PFSK-1 (cell line): Measurements from ENCODE around the gene ADAMTS13.

Experiments used
- FOXP2 ChIP-seq: optimal IDR thresholded peaks from 2 replicates; pipeline ENCODE3; 2011; ENCODE audit warnings: borderline replicate concordance, control low read depth, inconsistent platforms; ENCODE audit not compliant: insufficient read depth; ENCODE audit errors: extremely low read length, extremely low read depth
- POLR2AphosphoS5 ChIP-seq: IDR thresholded peaks from 2 replicates; pipeline ENCODE4 v1.6.1; 2012; ENCODE audit warnings: low read depth, mild to moderate bottlenecking, control low read depth, low read length, moderate library complexity
- SIN3A ChIP-seq: IDR thresholded peaks from 2 replicates; pipeline ENCODE4 v1.6.1; 2012; ENCODE audit warnings: mild to moderate bottlenecking, low read length, moderate library complexity, borderline replicate concordance; ENCODE audit not compliant: insufficient read depth
- TAF1 ChIP-seq: IDR thresholded peaks from 2 replicates; pipeline ENCODE4 v1.6.1; 2012; ENCODE audit warnings: low read length, control low read depth, borderline replicate concordance; ENCODE audit not compliant: insufficient read depth
- TF ChIP-seq, protein P1 (sequence below), 2 experiments: IDR thresholded peaks; 2 replicates each; pipeline versions ENCODE4 v1.6.1 to v1.8.0; 2011 to 2012; ENCODE audit warnings: low read depth in 2 of 2, low read length in 2 of 2, control low read depth in 1 of 2, inconsistent platforms in 1 of 2, mild to moderate bottlenecking in 1 of 2, moderate library complexity in 1 of 2; ENCODE audit not compliant: insufficient read depth in 1 of 2

DNA sequence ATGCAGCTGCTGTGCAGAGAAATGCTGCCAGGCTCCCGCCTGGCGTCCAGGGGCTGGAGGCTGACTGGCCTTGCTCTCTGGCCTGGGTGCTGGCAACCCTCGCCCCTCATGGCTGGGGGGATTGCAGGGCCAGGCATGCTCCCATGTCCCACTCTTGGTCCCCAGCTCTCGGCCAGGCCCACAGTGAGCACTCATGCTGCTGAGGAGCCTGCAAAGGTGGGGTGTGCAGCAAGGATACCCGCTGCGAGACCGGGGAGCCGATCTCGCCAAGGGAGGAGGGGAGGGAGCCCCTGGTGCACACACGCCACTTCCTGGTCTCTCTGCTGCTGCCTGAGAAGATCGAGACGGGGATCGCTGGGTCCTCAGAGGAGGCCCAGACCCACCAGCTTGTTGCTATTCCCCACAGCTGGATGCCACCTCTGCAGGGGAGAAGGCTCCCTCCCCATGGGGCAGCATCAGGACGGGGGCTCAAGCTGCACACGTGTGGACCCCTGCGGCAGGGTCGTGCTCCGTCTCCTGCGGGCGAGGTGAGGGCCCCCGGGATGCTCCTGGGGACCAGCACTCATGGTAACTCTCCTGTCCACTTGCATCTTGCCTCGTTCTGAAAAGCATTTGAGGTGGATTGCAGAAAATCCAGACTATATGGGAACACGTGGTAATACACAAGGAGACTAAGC is 23.3 kb downstream of the ADAMTS13 start:
- TF ChIP-seq FOXP2 (no peak), POLR2AphosphoS5 (no peak), TAF1 (no peak), SIN3A (no peak)
- TF ChIP-seq, protein P1, sequence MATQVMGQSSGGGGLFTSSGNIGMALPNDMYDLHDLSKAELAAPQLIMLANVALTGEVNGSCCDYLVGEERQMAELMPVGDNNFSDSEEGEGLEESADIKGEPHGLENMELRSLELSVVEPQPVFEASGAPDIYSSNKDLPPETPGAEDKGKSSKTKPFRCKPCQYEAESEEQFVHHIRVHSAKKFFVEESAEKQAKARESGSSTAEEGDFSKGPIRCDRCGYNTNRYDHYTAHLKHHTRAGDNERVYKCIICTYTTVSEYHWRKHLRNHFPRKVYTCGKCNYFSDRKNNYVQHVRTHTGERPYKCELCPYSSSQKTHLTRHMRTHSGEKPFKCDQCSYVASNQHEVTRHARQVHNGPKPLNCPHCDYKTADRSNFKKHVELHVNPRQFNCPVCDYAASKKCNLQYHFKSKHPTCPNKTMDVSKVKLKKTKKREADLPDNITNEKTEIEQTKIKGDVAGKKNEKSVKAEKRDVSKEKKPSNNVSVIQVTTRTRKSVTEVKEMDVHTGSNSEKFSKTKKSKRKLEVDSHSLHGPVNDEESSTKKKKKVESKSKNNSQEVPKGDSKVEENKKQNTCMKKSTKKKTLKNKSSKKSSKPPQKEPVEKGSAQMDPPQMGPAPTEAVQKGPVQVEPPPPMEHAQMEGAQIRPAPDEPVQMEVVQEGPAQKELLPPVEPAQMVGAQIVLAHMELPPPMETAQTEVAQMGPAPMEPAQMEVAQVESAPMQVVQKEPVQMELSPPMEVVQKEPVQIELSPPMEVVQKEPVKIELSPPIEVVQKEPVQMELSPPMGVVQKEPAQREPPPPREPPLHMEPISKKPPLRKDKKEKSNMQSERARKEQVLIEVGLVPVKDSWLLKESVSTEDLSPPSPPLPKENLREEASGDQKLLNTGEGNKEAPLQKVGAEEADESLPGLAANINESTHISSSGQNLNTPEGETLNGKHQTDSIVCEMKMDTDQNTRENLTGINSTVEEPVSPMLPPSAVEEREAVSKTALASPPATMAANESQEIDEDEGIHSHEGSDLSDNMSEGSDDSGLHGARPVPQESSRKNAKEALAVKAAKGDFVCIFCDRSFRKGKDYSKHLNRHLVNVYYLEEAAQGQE (IDR thresholded peaks at IDR 0.05; ENCODE audit: insufficient read depth in 1 of 2, low read depth in 2 of 2, low read length in 2 of 2) = no peak
